ENCODE results near the gene DDI2. TPM values are rescaled to one million over a fixed set of nuclear protein-coding genes. Genes with fewer than 3 reads are reported as not detected.

Gene DDI2
- total RNA-seq, 1 donor from 2014 or later: 40.9 TPM

DNA sequence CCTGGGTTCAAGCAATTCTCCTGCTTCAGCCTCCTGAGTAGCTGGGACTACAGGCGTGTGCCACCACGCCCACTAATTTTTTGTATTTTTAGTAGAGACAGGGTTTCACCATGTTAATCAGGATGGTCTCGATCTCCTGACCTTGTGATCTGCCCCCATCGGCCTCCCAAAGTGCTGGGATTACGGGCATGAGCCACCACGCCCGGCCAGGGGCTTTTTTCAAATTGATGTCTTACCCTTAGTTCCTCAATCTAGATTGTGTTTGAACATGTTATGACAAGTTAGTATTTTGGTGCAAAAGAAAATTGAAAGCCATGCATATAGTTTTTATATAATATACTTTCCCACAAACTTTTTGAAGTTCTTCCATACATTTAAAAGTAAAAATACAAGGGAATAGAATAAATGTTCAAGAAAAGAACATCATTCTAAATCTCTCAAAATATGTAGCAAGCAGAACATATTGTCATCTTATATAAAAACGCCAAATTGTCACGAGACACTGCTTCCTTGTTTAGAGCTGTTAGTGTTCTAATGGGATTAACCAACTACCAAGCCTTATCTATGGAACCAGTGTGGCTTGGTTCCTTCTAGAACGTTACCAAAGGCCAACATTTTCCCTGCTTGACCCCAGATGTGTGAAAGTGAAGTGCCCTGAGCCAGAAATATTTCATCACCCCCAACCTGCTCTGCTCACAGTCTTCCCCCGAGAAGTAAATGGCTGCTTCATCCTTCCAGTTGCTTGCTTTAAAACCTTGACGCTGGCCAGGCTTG is 57.3 kb downstream of the DDI2 start:
- ATAC-seq (peak; percentile 53), DNase-seq (peak; percentile 51)
- Histone ChIP-seq H3K27ac (no peak overlapping the region), H3K4me3 (no peak overlapping the region), H3K36me3 (no peaks in the 10 kb centered on the region), H3K27me3 (no peaks in the 10 kb centered on the region), H3K9me3 (no peaks in the 10 kb centered on the region), H3K4me1 (no peaks in the 10 kb centered on the region)
- TF ChIP-seq, protein P1, sequence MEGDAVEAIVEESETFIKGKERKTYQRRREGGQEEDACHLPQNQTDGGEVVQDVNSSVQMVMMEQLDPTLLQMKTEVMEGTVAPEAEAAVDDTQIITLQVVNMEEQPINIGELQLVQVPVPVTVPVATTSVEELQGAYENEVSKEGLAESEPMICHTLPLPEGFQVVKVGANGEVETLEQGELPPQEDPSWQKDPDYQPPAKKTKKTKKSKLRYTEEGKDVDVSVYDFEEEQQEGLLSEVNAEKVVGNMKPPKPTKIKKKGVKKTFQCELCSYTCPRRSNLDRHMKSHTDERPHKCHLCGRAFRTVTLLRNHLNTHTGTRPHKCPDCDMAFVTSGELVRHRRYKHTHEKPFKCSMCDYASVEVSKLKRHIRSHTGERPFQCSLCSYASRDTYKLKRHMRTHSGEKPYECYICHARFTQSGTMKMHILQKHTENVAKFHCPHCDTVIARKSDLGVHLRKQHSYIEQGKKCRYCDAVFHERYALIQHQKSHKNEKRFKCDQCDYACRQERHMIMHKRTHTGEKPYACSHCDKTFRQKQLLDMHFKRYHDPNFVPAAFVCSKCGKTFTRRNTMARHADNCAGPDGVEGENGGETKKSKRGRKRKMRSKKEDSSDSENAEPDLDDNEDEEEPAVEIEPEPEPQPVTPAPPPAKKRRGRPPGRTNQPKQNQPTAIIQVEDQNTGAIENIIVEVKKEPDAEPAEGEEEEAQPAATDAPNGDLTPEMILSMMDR (IDR thresholded peaks at IDR 0.05): no peak
- intact Hi-C loops (cut with DNase I): no loop called here

DNA sequence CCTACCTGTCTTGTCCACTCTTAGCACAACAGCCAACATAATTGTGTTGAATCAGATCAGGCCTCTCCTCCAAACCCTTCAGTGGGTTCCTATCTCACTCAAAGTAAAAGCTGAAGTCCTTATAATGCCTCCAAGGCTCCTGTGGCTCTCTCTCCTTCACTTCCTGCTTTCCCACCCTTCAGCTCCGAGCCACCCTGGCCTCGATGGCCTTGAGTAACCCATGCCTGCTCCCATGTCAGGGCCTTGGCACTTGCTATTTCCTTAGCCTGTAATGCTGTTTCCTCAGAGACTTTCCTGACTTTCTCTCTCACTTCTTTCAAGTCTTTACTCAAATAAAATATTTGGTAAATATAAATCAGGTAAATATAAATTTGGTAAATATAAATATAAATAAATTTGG is 58.8 kb downstream of the DDI2 start:
- no peak overlapping the region for H3K4me3 ChIP-seq
- no peaks in the 10 kb centered on the region for H3K27me3 ChIP-seq
- ATAC-seq: peak; percentile 61
- TF ChIP-seq, protein P1 (IDR thresholded peaks at IDR 0.05): no peak
- no peaks in the 10 kb centered on the region for H3K9me3 ChIP-seq
- no peaks in the 10 kb centered on the region for H3K36me3 ChIP-seq
- H3K27ac ChIP-seq: no peak overlapping the region
- DNase-seq: peak; percentile 60
- intact Hi-C loops (cut with DNase I): no loop called here
- no peaks in the 10 kb centered on the region for H3K4me1 ChIP-seq

GRCh38 chr1:15676688-15677661 is 59.7 kb downstream of the DDI2 start:
- DNase-seq (no peak), ATAC-seq (no peak)
- no peaks in the 10 kb centered on the region for H3K9me3 ChIP-seq
- H3K36me3 ChIP-seq: no peaks in the 10 kb centered on the region
- TF ChIP-seq, protein P1 (IDR thresholded peaks at IDR 0.05): no peak
- H3K27me3 ChIP-seq: no peaks in the 10 kb centered on the region
- H3K27ac ChIP-seq: no peak overlapping the region
- H3K4me3 ChIP-seq: no peak overlapping the region
- intact Hi-C loops (cut with DNase I): no loop called here
- H3K4me1 ChIP-seq: no peaks in the 10 kb centered on the region

GRCh38 chr1:15678578-15678977 is 61.3 kb downstream of the DDI2 start:
- intact Hi-C loops (cut with DNase I): no loop called here
- peak; percentile 77 for ATAC-seq
- no peak overlapping the region for H3K4me3 ChIP-seq
- no peaks in the 10 kb centered on the region for H3K9me3 ChIP-seq
- H3K36me3 ChIP-seq: no peaks in the 10 kb centered on the region
- DNase-seq: peak; percentile 51
- H3K27me3 ChIP-seq: no peaks in the 10 kb centered on the region
- TF ChIP-seq, protein P1 (IDR thresholded peaks at IDR 0.05): no peak
- no peak overlapping the region for H3K27ac ChIP-seq
- H3K4me1 ChIP-seq: no peaks in the 10 kb centered on the region

DNA sequence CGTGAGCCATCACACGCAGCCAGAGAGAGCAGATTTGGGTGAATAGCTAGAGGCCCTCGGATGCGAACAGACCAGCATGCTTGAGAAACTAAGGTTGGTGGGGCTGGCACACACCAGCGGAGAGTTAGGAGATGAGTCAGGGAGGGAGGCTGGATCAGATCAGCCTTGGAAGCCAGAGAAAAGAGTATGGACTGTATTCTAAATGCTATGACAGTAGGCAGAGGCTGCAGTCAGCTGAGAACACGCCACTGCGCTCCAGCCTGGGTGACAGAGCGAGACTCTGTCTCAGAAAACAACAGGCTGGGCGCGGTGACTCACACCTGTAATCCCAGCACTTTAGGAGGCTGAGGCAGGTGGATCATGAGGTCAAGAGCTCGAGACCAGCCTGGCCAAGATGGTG is 62.9 kb downstream of the DDI2 start:
- peak overlapping the region; percentile 24 for H3K27ac ChIP-seq
- intact Hi-C loops (cut with DNase I): no loop called here
- no peaks in the 10 kb centered on the region for H3K9me3 ChIP-seq
- H3K27me3 ChIP-seq: no peaks in the 10 kb centered on the region
- no peak overlapping the region for H3K4me3 ChIP-seq
- H3K4me1 ChIP-seq: no peaks in the 10 kb centered on the region
- H3K36me3 ChIP-seq: no peaks in the 10 kb centered on the region
- DNase-seq (peak; percentile 28), ATAC-seq (no peak)
- TF ChIP-seq, protein P1 (IDR thresholded peaks at IDR 0.05): no peak

All from upper lobe of right lung (tissue), 1 donor.